LoVo (cell line): Measurements from ENCODE around the gene DHDH.

Experiments
- DNase-seq: peaks from one replicate; pipeline ENCODE4 v3.0.0-alpha.2; 2016; ENCODE audit warnings: low spot score

DHDH gene

DNA sequence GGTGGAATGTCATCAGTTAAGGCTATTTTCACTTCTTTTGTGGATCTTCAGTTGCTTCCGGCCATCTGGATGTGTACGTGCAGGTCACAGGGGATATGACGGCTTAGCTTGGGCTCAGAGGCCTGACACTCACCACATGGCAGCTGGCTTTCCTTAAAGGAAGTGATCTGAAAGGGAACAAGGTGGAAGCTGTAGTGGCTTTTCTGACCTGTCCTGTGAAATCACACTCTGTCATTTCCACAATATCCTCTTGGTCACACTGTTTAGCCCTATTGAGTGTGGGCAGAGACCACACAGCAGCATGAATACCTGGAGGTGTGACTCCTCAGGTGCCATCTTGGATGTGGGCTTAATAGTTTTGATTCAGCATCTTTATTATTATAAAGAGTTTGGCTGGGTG is 16.7 kb downstream of the DHDH start:
- no peak for DNase-seq

DNA sequence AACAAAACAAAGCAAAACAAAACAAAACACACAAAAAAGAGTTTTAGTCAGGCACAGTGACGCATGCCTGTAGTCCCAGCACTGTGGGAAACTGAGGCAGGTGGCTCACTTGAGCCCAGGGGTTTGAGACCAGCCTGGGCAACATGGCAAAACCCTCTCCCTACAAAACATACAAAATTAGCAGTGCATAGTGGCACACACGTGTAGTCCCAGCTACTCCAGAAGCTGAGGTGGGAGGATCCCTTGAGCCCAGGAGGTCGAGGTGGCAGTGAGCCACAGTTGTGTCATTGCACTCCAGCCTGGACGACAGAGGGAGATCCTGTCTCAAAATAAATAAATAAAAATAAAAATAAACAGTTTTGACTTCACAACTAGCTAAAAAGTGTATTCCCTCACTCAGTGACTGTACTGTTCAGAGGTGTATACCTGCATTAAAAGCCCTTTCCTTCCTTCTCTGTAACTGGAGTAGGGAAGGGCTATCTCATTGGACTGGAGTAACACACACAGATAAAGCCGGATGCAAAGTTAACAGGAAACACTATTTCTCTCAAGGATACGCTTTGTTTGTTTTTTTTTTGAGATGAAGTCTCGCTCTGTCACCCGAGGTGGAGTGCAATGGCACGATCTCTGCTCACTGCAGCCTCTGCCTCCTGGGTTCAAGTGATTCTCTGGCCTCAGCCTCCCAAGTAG is 17.5 kb downstream of the DHDH start:
- DNase-seq: no peak

DNA sequence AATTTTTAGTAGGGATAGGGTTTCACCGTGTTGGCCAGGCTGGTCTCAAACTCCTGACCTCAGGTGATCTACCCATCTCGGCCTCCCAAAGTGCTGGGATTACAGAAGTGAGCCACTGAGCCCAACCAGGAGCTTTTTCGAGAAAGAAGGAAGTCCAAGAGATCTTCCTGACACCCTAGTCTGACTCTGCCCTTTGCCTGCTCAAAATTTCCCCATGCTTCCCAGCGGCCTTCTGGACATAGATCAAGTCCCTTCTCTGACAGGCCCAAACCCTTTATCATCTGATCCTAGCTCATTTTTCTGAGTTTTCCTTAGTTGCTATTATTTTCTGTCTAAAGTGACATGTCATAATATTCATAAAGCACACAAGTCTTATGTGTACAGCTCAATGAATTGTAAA is 19.6 kb downstream of the DHDH start:
- no peak for DNase-seq

GRCh38 chr19:48953990-48954594 is 20.6 kb downstream of the DHDH start:
- DNase-seq: no peak

DNA sequence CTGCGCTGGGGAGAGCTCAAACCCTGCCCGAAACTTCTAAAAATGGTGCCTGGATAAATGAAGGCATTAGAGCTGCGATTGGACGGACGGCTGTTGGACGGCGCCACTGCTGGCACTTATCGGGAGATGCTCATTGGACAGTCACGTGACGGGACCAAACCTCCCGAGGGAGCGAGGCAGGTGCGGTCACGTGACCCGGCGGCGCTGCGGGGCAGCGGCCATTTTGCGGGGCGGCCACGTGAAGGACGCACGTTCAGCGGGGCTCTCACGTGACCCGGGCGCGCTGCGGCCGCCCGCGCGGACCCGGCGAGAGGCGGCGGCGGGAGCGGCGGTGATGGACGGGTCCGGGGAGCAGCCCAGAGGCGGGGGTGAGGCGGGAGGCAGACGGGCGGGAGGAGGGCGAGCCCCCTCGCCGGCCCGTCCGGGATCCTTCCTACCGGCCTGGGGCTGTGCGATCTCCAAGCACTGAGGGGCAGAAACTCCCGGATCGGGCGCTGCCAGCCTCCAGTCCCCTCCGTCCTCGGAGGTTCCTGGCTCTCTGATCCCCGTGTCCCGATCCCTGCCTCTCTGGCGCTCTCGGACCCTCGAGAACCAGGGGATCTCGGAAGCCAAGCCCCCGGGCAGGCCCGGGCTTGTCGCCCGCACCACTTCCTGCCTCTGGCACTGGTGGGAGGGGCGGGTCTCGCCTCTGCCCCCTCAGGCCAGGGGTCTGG is 21.3 kb downstream of the DHDH start, which contains the start of gene BAX:
Gene BAX, plus strand, starts transcription at position 281 of the 713 bp plus-strand sequence. Its CDS starts 54 bp downstream, at position 335.
- DNase-seq: peak; percentile 95

DNA sequence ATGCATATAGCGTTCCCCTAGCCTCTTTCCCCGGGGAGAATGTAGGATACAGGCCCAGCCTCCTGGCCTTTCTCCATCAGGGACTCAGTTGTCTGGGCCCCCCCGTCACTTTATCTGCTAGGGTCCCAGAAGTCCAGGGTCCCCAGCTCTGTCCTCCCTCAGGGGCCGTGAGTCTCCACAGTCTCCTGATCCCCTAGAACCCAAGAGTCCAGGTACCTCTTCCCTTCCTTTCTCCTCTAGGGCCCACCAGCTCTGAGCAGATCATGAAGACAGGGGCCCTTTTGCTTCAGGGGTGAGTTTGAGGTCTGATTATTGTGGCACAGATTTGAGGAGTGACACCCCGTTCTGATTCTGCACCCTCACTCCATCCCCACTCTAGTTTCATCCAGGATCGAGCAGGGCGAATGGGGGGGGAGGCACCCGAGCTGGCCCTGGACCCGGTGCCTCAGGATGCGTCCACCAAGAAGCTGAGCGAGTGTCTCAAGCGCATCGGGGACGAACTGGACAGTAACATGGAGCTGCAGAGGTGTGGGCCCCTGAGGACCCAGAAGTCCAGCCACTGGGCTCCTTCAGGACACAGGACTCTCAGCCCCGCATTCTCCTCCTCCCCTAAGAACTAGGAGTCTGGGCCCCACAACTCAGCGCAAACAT is 21.9 kb downstream of the DHDH start:
- no peak for DNase-seq

GRCh38 chr19:48958006-48958405 is 24.5 kb downstream of the DHDH start:
- no peak for DNase-seq

DNA sequence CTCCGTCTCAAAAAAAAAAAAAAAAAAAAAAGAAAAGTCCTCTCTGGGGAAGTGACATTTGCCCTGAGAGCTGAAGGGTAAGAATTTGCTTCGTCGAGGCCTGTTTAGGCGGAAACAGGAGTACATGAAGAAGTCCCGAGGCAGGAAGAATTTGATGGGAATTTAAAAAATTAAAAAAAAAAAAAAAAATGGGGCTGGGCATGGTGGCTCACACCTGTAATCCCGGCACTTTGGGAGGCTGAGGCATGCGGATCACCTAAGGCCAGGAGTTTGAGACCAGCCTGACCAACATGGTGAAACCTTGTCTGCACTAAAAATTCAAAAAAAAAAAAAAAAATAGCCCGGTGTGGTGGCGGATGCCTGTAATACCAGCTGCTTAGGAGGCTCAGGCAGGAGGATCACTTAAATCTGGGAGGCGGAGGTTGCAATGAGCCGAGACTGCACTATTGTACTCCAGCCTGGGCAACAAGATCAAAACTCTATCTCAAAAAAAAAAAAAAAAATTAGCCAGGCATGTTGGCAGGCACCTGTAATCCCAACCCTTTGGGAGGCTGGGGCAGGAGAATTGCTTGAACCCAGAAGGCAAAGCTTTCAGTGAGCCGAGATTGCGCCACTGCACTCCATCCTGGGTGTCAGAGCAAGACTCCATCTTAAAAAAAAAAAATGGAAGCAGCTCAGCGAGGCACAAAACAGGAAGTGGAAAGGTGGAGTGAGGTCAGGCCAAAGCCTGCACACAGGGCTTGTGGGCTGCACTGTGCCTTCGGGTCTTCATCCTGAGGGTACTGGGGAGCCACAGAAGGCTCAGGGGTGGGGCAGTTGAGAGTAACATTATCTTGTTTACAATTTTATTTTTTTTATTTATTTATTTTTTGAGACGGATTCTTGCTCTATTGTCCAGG is 26.1 kb downstream of the DHDH start:
- no peak for DNase-seq

DNA sequence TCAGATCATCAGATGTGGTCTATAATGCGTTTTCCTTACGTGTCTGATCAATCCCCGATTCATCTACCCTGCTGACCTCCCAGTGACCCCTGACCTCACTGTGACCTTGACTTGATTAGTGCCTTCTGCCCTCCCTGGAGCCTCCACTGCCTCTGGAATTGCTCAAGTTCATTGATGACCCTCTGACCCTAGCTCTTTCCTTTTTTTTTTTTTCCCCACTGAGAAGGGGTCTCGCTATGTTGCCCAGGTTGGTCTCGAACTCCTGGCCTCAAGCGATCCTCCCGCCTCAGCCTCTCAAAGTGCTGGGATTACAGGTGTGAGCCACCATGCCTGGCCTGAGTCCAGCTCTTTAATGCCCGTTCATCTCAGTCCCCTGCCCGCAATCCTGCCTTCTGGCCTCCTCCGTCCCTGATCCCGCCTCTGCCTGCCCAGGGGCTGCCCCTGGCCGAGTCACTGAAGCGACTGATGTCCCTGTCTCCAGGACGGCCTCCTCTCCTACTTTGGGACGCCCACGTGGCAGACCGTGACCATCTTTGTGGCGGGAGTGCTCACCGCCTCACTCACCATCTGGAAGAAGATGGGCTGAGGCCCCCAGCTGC is 27.7 kb downstream of the DHDH start:
- no peak for DNase-seq

DNA sequence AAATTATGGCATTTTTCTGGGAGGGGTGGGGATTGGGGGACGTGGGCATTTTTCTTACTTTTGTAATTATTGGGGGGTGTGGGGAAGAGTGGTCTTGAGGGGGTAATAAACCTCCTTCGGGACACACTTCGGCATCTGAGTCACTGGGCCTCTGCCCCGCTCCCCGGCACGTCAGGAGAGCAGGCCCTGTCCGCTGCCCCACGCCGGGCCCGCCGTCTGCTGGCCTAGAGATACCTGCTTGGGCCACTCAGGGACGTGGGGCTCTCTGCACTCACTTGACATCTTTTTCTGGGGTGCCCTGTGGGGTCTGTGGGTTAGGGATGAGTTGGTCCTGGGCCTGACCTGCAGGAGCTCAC is 28.2 kb downstream of the DHDH start:
- no peak for DNase-seq

GRCh38 chr19:48962029-48962848 is 28.7 kb downstream of the DHDH start:
- DNase-seq: peak; percentile 68

GRCh38 chr19:48962849-48963165 is 29.3 kb downstream of the DHDH start:
- no peak for DNase-seq

GRCh38 chr19:48963371-48964204 is 30.1 kb downstream of the DHDH start:
- peak; percentile 51 for DNase-seq

GRCh38 chr19:48964205-48965039 is 30.9 kb downstream of the DHDH start:
- no peak for DNase-seq

DNA sequence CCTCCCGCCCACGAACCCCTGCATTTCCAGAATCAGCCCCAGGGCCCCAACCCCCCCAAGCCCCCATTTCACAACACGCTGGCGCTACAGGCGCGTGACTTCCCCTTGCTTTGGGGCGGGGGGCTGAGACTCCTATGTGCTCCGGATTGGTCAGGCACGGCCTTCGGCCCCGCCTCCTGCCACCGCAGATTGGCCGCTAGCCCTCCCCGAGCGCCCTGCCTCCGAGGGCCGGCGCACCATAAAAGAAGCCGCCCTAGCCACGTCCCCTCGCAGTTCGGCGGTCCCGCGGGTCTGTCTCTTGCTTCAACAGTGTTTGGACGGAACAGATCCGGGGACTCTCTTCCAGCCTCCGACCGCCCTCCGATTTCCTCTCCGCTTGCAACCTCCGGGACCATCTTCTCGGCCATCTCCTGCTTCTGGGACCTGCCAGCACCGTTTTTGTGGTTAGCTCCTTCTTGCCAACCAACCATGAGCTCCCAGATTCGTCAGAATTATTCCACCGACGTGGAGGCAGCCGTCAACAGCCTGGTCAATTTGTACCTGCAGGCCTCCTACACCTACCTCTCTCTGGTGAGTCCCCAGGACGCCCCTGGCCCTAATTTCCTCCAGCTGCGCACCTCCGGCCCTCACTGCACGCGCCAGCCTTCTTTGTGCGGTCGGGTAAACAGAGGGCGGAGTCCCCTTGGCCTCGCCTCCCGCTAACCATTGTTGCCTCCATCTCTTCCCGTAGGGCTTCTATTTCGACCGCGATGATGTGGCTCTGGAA is 31.7 kb downstream of the DHDH start, which contains the start of gene FTL:
Gene FTL, plus strand, starts transcription at position 270 of the 766 bp plus-strand sequence. Its CDS starts 199 bp downstream, at position 469.
- DNase-seq: peak; percentile 94

GRCh38 chr19:48965806-48966540 is 32.5 kb downstream of the DHDH start:
- DNase-seq: peak; percentile 75
